Stomach (tissue), 4 donors: Measurements from ENCODE around the gene INPP4B.

ENCODE experiments used
- CTCF ChIP-seq, 7 experiments: fragments of 450-650 bp in 4 of 7; fragments of 200-600 bp in 3 of 7; sonication (generic) in 3 of 7; IDR thresholded peaks; one replicate each; pipeline ENCODE4 v1.5.1; 2016 to 2019; ENCODE audit warnings: antibody characterized with exemption in 7 of 7, control low read depth in 2 of 7, mild to moderate bottlenecking in 1 of 7
- EP300 ChIP-seq: sonication (generic); formaldehyde crosslinking; IDR thresholded peaks from one replicate; pipeline ENCODE4 v1.6.1; 2017; ENCODE audit warnings: antibody characterized with exemption

GRCh38 chr4:142563682-142564291 is 282.3 kb downstream of the INPP4B start:
- TF ChIP-seq EP300 (no peak), CTCF (IDR thresholded peaks at IDR 0.05) (no peak)
